Psoas muscle (tissue), 8 donors: Measurements from ENCODE around the gene WASHC2C. TPM values are rescaled to one million over a fixed set of nuclear protein-coding genes. Genes with fewer than 3 reads are reported as not detected.
"Not testable (repeated sequence)": the region's sequence is repeated elsewhere in the genome, so short reads cannot be mapped to it uniquely, and the experiment has no call there.

Experiments used
- ATAC-seq, 4 donors: fragments of 200-7000 bp; cut with Tn5 transposase; one replicate each; pipeline ENCODE4 v1.9.1; 2020; ENCODE audit warnings: moderate library complexity in 3 of 4, mild to moderate bottlenecking in 2 of 4
- DNase-seq, 2 donors: peaks; one replicate each; pipeline ENCODE4 v3.0.0-alpha.2; 2020
- H3K27ac ChIP-seq: fragments of 200-600 bp; one replicate; pipeline ENCODE4 v1.8.0; 2022
- H3K27me3 ChIP-seq, 3 donors: fragments of 200-600 bp in 1 of 3; one replicate each; pipeline versions ENCODE4 v1.6.1 to v1.8.0; 2013 to 2022; ENCODE audit warnings: low read length in 2 of 3, mild to moderate bottlenecking in 2 of 3, moderate library complexity in 1 of 3; ENCODE audit not compliant: insufficient read depth in 3 of 3
- H3K36me3 ChIP-seq, 2 donors: fragments of 200-600 bp in 1 of 2; one replicate each; pipeline versions ENCODE4 v1.6.1 to v1.8.0; 2013 to 2022; ENCODE audit warnings: low read depth in 1 of 2, mild to moderate bottlenecking in 1 of 2, moderate library complexity in 1 of 2; ENCODE audit not compliant: insufficient read depth in 1 of 2
- H3K4me1 ChIP-seq: fragments of 200-600 bp; one replicate; pipeline ENCODE4 v1.8.0; 2022
- H3K4me3 ChIP-seq: fragments of 200-600 bp; one replicate; pipeline ENCODE4 v1.8.0; 2022; ENCODE audit warnings: mild to moderate bottlenecking
- H3K9me3 ChIP-seq: fragments of 200-600 bp; one replicate; pipeline ENCODE4 v1.8.0; 2022
- WGBS, 3 donors: extraction: QIAGEN DNeasy Blood & Tissue Kit; methylation state at CpG; one replicate each; pipeline versions ENCODE4 v1.1.6 to v1.1.7; 2013; 5-methylcytosine and 5-hydroxymethylcytosine counted together
- intact Hi-C, 2 donors: fragments of 100-400 bp; cut with DNase I; formaldehyde crosslinking; loops; one replicate each; pipeline versions ENCODE4 v1.11.0 to v1.14.2; 2022
- long read RNA-seq, 2 donors: library from polyadenylated mRNA; unstranded; transcript quantifications; one replicate each; pipeline ENCODE4 v2.0.0, GENCODE V29; 2021
- polyA plus RNA-seq, 3 donors: library from polyadenylated mRNA; stranded (reverse); fragments of 200-250 nt; gene quantifications; one replicate each; pipeline ENCODE4 v1.2.3, GENCODE V29; 2013
- total RNA-seq, 4 donors: library from RNA; stranded (reverse); fragmentation: NEBNext Ultra II Directional in 2 of 4; extraction: Animal tissue kit (Norgen Biotek cat#: 25700) in 2 of 4; gene quantifications; one replicate each; pipeline versions ENCODE4 v1.2.1 to v1.2.4, GENCODE V29; 2021 to 2023
- donor health status: healthy with polysubstance abuse.
- donor health status: DM: no; HTN: no; CAD: no; lungs with moderate emphysema.
- donor health status: Bipolar disorder and iron deficiency.
- donor health status: healthy.
- donor health status: DM: yes; HTN: yes; CAD: no.
- donor health status: DM: no; HTN: no; CAD: no.
- donor health status: DM: no; HTN: no; CAD: no.
- donor health status: DM: yes; HTN: yes; CAD: no.

Gene WASHC2C, protein sequence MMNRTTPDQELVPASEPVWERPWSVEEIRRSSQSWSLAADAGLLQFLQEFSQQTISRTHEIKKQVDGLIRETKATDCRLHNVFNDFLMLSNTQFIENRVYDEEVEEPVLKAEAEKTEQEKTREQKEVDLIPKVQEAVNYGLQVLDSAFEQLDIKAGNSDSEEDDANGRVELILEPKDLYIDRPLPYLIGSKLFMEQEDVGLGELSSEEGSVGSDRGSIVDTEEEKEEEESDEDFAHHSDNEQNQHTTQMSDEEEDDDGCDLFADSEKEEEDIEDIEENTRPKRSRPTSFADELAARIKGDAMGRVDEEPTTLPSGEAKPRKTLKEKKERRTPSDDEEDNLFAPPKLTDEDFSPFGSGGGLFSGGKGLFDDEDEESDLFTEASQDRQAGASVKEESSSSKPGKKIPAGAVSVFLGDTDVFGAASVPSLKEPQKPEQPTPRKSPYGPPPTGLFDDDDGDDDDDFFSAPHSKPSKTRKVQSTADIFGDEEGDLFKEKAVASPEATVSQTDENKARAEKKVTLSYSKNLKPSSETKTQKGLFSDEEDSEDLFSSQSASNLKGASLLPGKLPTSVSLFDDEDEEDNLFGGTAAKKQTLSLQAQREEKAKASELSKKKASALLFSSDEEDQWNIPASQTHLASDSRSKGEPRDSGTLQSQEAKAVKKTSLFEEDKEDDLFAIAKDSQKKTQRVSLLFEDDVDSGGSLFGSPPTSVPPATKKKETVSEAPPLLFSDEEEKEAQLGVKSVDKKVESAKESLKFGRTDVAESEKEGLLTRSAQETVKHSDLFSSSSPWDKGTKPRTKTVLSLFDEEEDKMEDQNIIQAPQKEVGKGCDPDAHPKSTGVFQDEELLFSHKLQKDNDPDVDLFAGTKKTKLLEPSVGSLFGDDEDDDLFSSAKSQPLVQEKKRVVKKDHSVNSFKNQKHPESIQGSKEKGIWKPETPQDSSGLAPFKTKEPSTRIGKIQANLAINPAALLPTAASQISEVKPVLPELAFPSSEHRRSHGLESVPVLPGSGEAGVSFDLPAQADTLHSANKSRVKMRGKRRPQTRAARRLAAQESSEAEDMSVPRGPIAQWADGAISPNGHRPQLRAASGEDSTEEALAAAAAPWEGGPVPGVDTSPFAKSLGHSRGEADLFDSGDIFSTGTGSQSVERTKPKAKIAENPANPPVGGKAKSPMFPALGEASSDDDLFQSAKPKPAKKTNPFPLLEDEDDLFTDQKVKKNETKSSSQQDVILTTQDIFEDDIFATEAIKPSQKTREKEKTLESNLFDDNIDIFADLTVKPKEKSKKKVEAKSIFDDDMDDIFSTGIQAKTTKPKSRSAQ (N-terminal part only)
- total RNA-seq (10 to 100 TPM; 10.8 to 21.8 (median 16.3) TPM), polyA plus RNA-seq (10 to 100 TPM; 10.0 to 19.8 (median 10.8) TPM)
- long read RNA-seq, donor 1, full-length matches to known transcripts: 24 of 54 reads
- long read RNA-seq, donor 1, partial matches to known transcripts: 8 of 54 reads
- long read RNA-seq, donor 1, other reads (novel, unspliced or antisense): 22 of 54 reads
- long read RNA-seq, donor 2, full-length matches to known transcripts: 12 of 36 reads
- long read RNA-seq, donor 2, partial matches to known transcripts: 6 of 36 reads
- long read RNA-seq, donor 2, other reads (novel, unspliced or antisense): 18 of 36 reads

DNA sequence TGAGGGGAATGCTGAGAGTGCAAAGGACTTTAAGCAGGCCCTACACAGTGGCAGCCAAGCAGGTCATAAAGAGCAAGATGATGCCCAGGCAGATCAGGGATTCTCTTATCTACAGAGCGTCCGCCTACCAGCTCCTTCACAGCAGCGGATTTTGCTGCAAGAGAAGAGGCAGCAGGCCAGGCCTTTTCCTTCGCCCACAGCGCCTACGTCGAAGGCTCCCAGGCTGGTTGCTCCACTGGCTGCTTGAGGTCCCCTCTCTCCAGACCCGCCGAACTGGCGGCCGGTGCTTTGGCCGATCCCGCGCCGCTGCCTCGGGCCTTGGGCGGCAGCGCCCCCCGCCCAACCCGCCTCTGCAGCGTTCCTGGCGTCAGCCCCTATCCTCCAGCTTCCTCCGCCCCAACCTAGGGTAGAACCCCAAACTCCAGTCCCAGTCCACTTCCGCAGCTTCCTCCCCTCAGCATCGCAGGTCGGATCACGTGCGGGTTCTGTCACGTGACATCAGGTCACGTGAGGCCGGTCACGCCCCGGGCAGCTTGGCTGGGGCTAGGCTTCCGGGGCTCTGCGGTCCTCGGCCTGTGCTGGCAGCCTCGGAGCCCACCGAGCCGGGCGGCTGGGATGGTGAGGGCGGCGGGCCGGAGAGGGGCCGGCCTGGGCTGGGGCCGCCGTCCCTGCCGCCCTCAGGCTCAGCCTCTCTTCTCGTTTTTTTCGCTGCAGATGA is at the start of gene WASHC2C:
TSS of gene WASHC2C (plus strand) at position 564 of the 718 bp plus-strand sequence. CDS start at position 616, 52 bp downstream.
- ATAC-seq: peak; percentile 97 to 99 (median 98)
- intact Hi-C loops: loop anchor here in 1 of 2 donors (10.0 kb wide), 1 partner anchor 262 kb away; no protein-coding TSS in a partner anchor

DNA sequence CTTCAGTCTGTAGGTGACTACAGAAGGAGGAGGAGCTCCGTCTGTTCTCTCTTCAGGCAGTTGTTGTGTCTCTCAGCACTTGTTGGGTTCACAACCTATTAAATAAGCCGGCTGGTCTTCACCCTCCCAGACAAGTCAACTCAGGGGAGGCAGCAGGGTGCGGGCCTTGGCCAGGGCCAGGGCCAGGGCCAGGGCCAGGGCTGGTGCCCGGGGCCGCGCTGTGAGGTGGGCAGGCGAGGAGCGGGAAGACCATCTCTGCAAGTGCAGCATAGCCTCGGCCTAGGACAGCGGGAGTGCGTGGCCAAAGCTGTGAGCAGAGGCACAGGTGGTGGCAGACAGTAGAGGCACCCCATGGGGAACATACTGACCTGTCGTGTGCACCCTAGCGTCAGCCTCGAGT is 48.6 kb upstream of the WASHC2C start:
- intact Hi-C loops: loop anchor here in 1 of 2 donors (10.0 kb wide), 1 partner anchor 674 kb away; the partner anchor contains the start of gene ZNF22
- not testable (repeated sequence) for H3K27me3 ChIP-seq, H3K9me3 ChIP-seq, H3K27ac ChIP-seq, H3K4me3 ChIP-seq, H3K4me1 ChIP-seq, ATAC-seq, H3K36me3 ChIP-seq, DNase-seq
- 82 to 90% (median 84%) methylated on average over 7 to 13 of the region's 14 CpGs for WGBS, 3 donors

More for the DNA sequence above, at the start of gene WASHC2C:
- 0 to 1% (median 1%) methylated on average over 36 to 49 of the region's 49 CpGs for WGBS, 3 donors
- Histone ChIP-seq H3K27ac (peak within 1 kb of the TSS; percentile 80), H3K4me3 (peak within 1 kb of the TSS; percentile 84)
- DNase-seq: peak; percentile 91 to 99
- not testable (repeated sequence) for H3K4me1 ChIP-seq, H3K36me3 ChIP-seq, H3K9me3 ChIP-seq, H3K27me3 ChIP-seq

DNA sequence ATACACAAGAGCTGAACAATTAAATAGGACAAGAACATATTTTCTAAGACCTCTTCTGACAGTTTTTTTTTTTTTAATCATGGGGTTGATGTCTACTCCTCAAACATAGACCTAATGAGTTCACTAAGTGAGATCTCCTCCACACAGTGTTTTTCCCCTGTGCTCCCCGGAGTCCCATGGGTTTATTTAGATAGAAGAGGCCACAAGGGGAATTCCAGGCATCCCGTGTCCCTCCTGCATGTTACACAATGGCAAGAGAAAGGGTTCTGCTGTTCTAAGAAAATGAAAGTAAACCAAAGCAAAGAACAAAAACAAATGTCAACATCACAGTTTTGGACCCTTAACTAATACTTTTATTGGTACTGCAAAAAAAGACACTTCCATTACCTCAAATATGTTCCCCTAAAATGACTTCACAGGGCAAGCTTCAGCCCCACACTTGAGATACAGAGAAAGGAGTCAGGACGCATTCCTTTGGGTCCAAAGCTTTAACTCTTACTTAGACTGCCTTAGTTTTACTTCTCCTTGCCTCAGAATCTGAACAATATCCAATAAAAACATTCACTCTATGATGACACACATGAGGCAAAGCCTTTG is 16.8 kb upstream of the WASHC2C start:
- ATAC-seq, H3K4me3 ChIP-seq, H3K27ac ChIP-seq, H3K27me3 ChIP-seq, DNase-seq, H3K36me3 ChIP-seq, H3K9me3 ChIP-seq, H3K4me1 ChIP-seq, intact Hi-C loops: not testable (repeated sequence)
- WGBS, 3 donors: 39 to 52% (median 40%) methylated on average over 2 of the region's 3 CpGs

DNA sequence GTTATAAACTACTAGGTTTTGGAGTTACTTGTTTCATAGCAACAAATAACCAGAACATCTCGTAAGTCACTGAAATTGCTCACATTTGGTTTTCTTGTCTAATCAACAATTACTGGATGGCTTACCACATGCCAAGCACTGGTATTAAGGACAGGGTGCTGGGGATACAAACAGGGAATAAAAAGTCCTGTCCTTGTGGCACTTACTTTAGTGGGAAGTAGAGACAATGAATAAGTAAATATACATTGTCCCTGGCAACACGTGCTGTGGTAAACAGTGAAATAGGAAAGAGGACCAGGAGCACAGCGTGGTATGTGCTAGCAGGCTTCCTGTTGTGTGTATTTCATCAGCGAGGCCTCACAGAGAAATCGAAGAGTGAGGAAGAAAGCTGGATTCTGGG is 15.8 kb upstream of the WASHC2C start:
- ATAC-seq, H3K27me3 ChIP-seq, H3K4me3 ChIP-seq, H3K9me3 ChIP-seq, H3K27ac ChIP-seq, intact Hi-C loops, H3K4me1 ChIP-seq, H3K36me3 ChIP-seq, DNase-seq: not testable (repeated sequence)
- 60 to 75% (median 73%) methylated on average over 2 to 3 of the region's 5 CpGs for WGBS, 3 donors

DNA sequence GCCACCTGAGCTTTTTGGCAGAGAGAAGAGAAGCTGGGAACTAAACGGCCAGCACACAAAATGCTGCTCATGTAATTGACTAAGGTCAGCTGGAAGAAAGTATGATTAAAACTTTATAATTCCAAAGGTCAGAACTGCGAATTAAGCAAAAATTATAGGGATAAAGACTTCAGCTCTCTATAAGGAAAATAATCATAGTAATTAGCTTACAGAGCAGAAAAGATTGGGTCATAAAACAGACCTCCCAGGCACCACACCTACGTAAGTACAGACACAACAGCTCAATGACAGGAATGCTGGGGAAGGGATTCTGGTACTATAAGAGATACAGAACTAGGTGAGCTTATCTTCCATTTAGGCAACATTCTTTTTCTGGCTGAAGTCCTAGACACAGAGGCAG is 10.0 kb upstream of the WASHC2C start:
- H3K27ac ChIP-seq, H3K4me3 ChIP-seq, ATAC-seq, H3K9me3 ChIP-seq, H3K27me3 ChIP-seq, H3K36me3 ChIP-seq, intact Hi-C loops, DNase-seq, H3K4me1 ChIP-seq: not testable (repeated sequence)
- 61 to 64% (median 61%) methylated on average over 3 of the region's 3 CpGs for WGBS, 3 donors

DNA sequence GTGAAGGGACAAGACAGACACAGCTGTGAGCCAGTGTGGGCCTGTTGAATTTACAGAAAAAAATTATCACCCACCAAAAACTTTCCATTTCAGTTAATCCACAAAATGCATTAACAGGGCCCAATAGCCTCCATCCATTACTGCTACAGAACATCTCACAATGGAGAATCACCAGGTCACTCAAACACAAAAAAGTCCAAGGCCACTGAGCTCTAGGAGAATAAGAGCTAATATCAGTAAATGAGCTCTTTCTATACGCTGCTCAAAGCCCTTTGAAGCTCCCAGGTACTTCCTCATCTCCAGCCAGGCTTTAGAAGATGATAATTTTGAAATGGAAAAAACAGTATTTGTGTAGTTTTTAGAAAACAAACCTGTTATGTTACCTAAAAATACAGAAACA is 9.4 kb upstream of the WASHC2C start:
- H3K4me3 ChIP-seq, DNase-seq, H3K4me1 ChIP-seq, H3K27me3 ChIP-seq, H3K27ac ChIP-seq, H3K9me3 ChIP-seq, ATAC-seq, H3K36me3 ChIP-seq, intact Hi-C loops: not testable (repeated sequence)
- 61 to 71% (median 62%) methylated on average over 1 of the region's 1 CpG for WGBS, 3 donors

DNA sequence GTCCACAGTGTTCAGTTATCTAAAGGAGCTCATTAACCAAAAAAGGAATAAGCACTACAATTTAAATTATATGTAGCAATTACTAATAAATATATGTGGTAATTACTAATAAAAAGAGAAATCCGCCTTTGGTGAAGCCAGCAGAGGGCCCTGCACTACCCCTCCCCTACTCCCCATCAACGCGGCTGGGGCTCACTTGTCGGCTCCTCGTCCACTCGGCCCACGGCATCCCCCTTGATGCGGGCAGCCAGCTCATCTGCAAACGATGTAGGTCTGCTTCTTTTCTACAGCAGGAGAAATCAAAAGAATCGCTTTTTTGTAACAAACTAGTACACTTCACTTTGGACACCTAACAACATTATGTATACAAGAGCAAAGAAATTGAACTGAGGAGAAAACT is 5.6 kb upstream of the WASHC2C start:
- not testable (repeated sequence) for ATAC-seq, DNase-seq, H3K4me1 ChIP-seq, H3K36me3 ChIP-seq, H3K9me3 ChIP-seq, H3K4me3 ChIP-seq, H3K27ac ChIP-seq, H3K27me3 ChIP-seq
- intact Hi-C loops: loop anchor here in 1 of 2 donors (10.0 kb wide), 1 partner anchor 257 kb away; no protein-coding TSS in a partner anchor
- 51 to 69% (median 66%) methylated on average over 9 to 10 of the region's 10 CpGs for WGBS, 3 donors

DNA sequence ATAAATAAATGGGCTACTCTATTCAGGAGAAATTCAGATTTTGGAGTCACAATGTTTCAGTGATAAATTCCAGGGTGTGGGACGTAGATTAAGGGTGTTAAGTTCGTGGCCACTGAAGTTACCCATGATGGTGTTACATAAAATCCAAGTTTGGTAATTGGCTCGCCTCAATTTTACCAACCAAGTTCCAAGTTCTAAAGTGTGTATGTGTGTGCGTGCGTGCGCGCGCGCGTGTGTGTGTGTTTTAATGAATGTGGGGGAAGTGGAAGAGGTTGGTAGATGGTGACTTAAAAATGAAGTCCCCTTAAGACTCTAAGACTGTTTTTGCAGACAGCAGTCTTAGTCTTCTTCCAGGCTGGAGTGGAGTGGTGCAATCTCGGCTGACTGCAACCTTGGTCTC is 3.2 kb upstream of the WASHC2C start:
- not testable (repeated sequence) for H3K9me3 ChIP-seq, ATAC-seq, DNase-seq, H3K27me3 ChIP-seq, H3K36me3 ChIP-seq, H3K4me1 ChIP-seq, H3K4me3 ChIP-seq, H3K27ac ChIP-seq
- WGBS, 3 donors: 84 to 92% (median 89%) methylated on average over 10 to 11 of the region's 11 CpGs
- intact Hi-C loops: loop anchor here in 1 of 2 donors (10.0 kb wide), 1 partner anchor 259 kb away; no protein-coding TSS in a partner anchor

DNA sequence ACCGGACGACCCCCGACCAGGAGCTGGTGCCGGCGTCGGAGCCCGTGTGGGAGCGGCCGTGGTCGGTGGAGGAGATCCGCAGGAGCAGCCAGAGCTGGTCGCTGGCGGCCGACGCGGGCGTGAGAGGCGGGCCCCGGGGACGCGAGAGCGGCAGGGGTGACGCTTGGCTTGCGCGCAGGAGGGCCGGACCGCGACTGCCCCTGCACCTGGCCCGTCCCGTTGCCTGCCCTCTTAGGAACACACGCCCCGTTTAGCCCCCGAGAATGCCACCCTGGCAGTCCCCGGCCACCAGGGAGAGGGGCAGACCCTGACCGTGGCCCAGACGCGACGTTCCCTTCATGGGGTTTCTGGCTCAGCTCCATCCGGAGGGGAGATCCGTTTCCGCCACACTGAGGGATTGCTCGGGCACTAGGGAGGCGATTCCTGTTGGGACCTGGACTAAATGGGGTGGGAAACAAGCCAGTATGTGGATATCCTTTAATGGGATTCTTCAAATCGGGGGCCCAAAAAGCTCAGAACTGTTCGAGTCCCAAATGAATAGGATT is 427 bp downstream of the WASHC2C start:
- not testable (repeated sequence) for H3K9me3 ChIP-seq, H3K36me3 ChIP-seq, H3K27me3 ChIP-seq, H3K4me1 ChIP-seq, DNase-seq
- H3K27ac ChIP-seq: peak overlapping the region; percentile 80
- intact Hi-C loops: loop anchor here in 1 of 2 donors (10.0 kb wide), 1 partner anchor 263 kb away; no protein-coding TSS in a partner anchor
- peak overlapping the region; percentile 84 for H3K4me3 ChIP-seq
- ATAC-seq: peak; percentile 74 to 80 (median 76)
- 1% methylated on average over 14 to 31 of the region's 45 CpGs for WGBS, 3 donors
